CD14-positive monocyte (primary cell): Measurements from ENCODE around the gene LRP1B. TPM values are rescaled to one million over a fixed set of nuclear protein-coding genes. Genes with fewer than 3 reads are reported as not detected.

Experiments used
- DNase-seq, 3 donors: peaks; one replicate each; pipeline ENCODE4 v3.0.0-alpha.2; 2011 to 2022
- H2AFZ ChIP-seq: 2 replicates; pipeline ENCODE4 v1.6.0; 2012; ENCODE audit warnings: mild to moderate bottlenecking, low read depth, low read length, inconsistent platforms; ENCODE audit not compliant: insufficient read depth, poor library complexity, severe bottlenecking
- H3K27ac ChIP-seq, 2 donors: 1 replicate in 1 of 2; 2 replicates in 1 of 2; pipeline ENCODE4 v1.5.1; 2012 to 2013; ENCODE audit warnings: low read length in 2 of 2, control low read depth in 1 of 2, inconsistent platforms in 1 of 2, low read depth in 1 of 2, mild to moderate bottlenecking in 1 of 2
- H3K27me3 ChIP-seq, 2 donors: one replicate each; pipeline versions ENCODE4 v1.6.0 to v1.6.1; 2011 to 2013; ENCODE audit warnings: low read length in 2 of 2; ENCODE audit not compliant: control insufficient read depth in 2 of 2, insufficient read depth in 2 of 2
- H3K36me3 ChIP-seq, 2 donors: replicated peaks in 1 of 2; 1 replicate in 1 of 2; 2 replicates in 1 of 2; pipeline versions ENCODE4 v1.5.1 to v1.6.1; 2012 to 2013; ENCODE audit warnings: low read length in 2 of 2, control low read depth in 1 of 2, inconsistent platforms in 1 of 2, mild to moderate bottlenecking in 1 of 2; ENCODE audit not compliant: insufficient read depth in 2 of 2, control insufficient read depth in 1 of 2
- H3K4me1 ChIP-seq, 2 donors: 1 replicate in 1 of 2; 2 replicates in 1 of 2; pipeline versions ENCODE4 v1.5.1 to v1.6.1; 2012 to 2013; ENCODE audit warnings: low read length in 2 of 2, control low read depth in 1 of 2, inconsistent platforms in 1 of 2, mild to moderate bottlenecking in 1 of 2, moderate library complexity in 1 of 2; ENCODE audit not compliant: insufficient read depth in 2 of 2, control insufficient read depth in 1 of 2
- H3K4me2 ChIP-seq: replicated peaks from 2 replicates; pipeline ENCODE3; 2012; ENCODE audit warnings: low read length, moderate library complexity, mild to moderate bottlenecking; ENCODE audit not compliant: poor library complexity, severe bottlenecking; ENCODE audit errors: extremely low read depth
- H3K4me3 ChIP-seq, 3 experiments: fragments of 200-600 bp in 1 of 3; sonication (generic) in 1 of 3; replicated peaks in 1 of 3; 1 replicate in 2 of 3; 2 replicates in 1 of 3; pipeline ENCODE4 v1.5.1; 2011 to 2013; ENCODE audit warnings: low read length in 3 of 3, mild to moderate bottlenecking in 3 of 3, control low read depth in 2 of 3, low read depth in 2 of 3, inconsistent platforms in 1 of 3, moderate library complexity in 1 of 3
- H3K79me2 ChIP-seq: 2 replicates; pipeline ENCODE4 v1.6.0; 2012; ENCODE audit warnings: mild to moderate bottlenecking, control low read depth, inconsistent platforms, low read length, moderate library complexity; ENCODE audit not compliant: insufficient read depth
- H3K9ac ChIP-seq: 2 replicates; pipeline ENCODE4 v1.6.0; 2017; ENCODE audit warnings: low read length, mild to moderate bottlenecking; ENCODE audit not compliant: insufficient read depth, poor library complexity, severe bottlenecking
- H3K9me3 ChIP-seq, 2 donors: replicated peaks in 1 of 2; 1 replicate in 1 of 2; 2 replicates in 1 of 2; pipeline versions ENCODE4 v1.5.1 to v1.6.1; 2012 to 2013; ENCODE audit warnings: low read length in 2 of 2, control low read depth in 1 of 2; ENCODE audit not compliant: control insufficient read depth in 1 of 2, insufficient read depth in 1 of 2
- H4K20me1 ChIP-seq: 2 replicates; pipeline ENCODE4 v1.6.0; 2012; ENCODE audit warnings: mild to moderate bottlenecking, low read length, control low read depth, moderate library complexity; ENCODE audit not compliant: insufficient read depth
- H3K27ac Mint-ChIP-seq, 7 donors: one replicate each; pipeline ENCODE4 v1.8.0; 2020; ENCODE audit warnings: mild to moderate bottlenecking in 7 of 7, mixed read lengths in 7 of 7, moderate library complexity in 6 of 7, inconsistent platforms in 2 of 7
- H3K27me3 Mint-ChIP-seq, 3 donors: one replicate each; pipeline ENCODE4 v1.8.0; 2021 to 2022; ENCODE audit warnings: low read depth in 3 of 3, mild to moderate bottlenecking in 3 of 3, mixed read lengths in 3 of 3, moderate library complexity in 3 of 3, inconsistent platforms in 1 of 3
- H3K36me3 Mint-ChIP-seq, 2 donors: one replicate each; pipeline ENCODE4 v1.8.0; 2020; ENCODE audit warnings: mixed read lengths in 2 of 2, inconsistent platforms in 1 of 2, mild to moderate bottlenecking in 1 of 2
- H3K4me1 Mint-ChIP-seq: one replicate; pipeline ENCODE4 v1.8.0; 2020; ENCODE audit warnings: mild to moderate bottlenecking, mixed read lengths
- H3K4me3 Mint-ChIP-seq, 2 donors: one replicate each; pipeline ENCODE4 v1.8.0; 2020; ENCODE audit warnings: mild to moderate bottlenecking in 2 of 2, mixed read lengths in 2 of 2, moderate library complexity in 1 of 2
- H3K9me3 Mint-ChIP-seq, 7 donors: one replicate each; pipeline ENCODE4 v1.8.0; 2020 to 2022; ENCODE audit warnings: mixed read lengths in 7 of 7, mild to moderate bottlenecking in 6 of 7, moderate library complexity in 6 of 7, inconsistent platforms in 2 of 7
- CTCF ChIP-seq: fragments of 200-600 bp; IDR thresholded peaks from one replicate; pipeline ENCODE4 v1.8.0; 2022; ENCODE audit warnings: antibody characterized with exemption, mild to moderate bottlenecking
- WGBS: methylation state at CpG from one replicate; pipeline ENCODE4 v1.1.5; 2013; ENCODE audit warnings: missing lambda C conversion rate; ENCODE audit not compliant: insufficient coverage; 5-methylcytosine and 5-hydroxymethylcytosine counted together
- intact Hi-C, 2 donors: fragments of 100-400 bp; cut with micrococcal nuclease; formaldehyde crosslinking; loops; one replicate each; pipeline versions ENCODE4 v1.15.0 to v1.15.1; 2023
- polyA plus RNA-seq, 3 donors: library from polyadenylated mRNA; depleted of rRNA in 1 of 3; unstranded in 2 of 3; stranded (reverse) in 1 of 3; fragments of 300-500 nt in 2 of 3; fragments of >200 nt in 1 of 3; fragmentation: Illumina TruSeq in 2 of 3; gene quantifications; 1 replicate in 2 of 3; 2 replicates in 1 of 3; pipeline ENCODE4 v1.2.3, GENCODE V29; 2012 to 2021

LRP1B gene
- polyA plus RNA-seq, 3 donors, result not detected

- Mint-ChIP-seq H3K27me3 (no peaks in the 10 kb centered on the region), H3K9me3 (peaks cover 0 to 10% (median 3%) of the 10 kb centered on the region in 7 donors), H3K36me3 (no peaks in the 10 kb centered on the region), H3K4me3 (no peak overlapping the region), H3K4me1 (no peaks in the 10 kb centered on the region), H3K27ac (no peak overlapping the region)
- peaks cover 0 to 9% of the 10 kb centered on the region in 2 donors for H3K9me3 ChIP-seq
- WGBS, result 80% methylated on average over 1 of the region's 1 CpG
- no peak overlapping the region for H3K4me3 ChIP-seq
- no peak for TF ChIP-seq CTCF
- H3K9ac ChIP-seq, result no peak overlapping the region
- H3K79me2 ChIP-seq, result no peaks in the 10 kb centered on the region
- H4K20me1 ChIP-seq, result no peaks in the 10 kb centered on the region
- H2AFZ ChIP-seq, result no peak overlapping the region
- H3K4me2 ChIP-seq, result no peak overlapping the region
- no peaks in the 10 kb centered on the region for H3K27me3 ChIP-seq
- DNase-seq, result no peak
- H3K27ac ChIP-seq, result no peak overlapping the region
- no peaks in the 10 kb centered on the region for H3K4me1 ChIP-seq
- intact Hi-C loops, result no loop called here
- H3K36me3 ChIP-seq, result no peaks in the 10 kb centered on the region
These were observed 401.9 kb downstream of the LRP1B start for GRCh38 chr2:141728886-141729285.

- peaks cover 0 to 9% of the 10 kb centered on the region in 2 donors for H3K9me3 ChIP-seq
- WGBS, result 83% methylated on average over 1 of the region's 3 CpGs
- no peak overlapping the region for H3K27ac Mint-ChIP-seq
- no peaks in the 10 kb centered on the region for H3K36me3 ChIP-seq
- intact Hi-C loops, result no loop called here
- no peaks in the 10 kb centered on the region for H3K4me1 Mint-ChIP-seq
- H4K20me1 ChIP-seq, result no peaks in the 10 kb centered on the region
- no peak for TF ChIP-seq CTCF
- H3K9ac ChIP-seq, result no peak overlapping the region
- H3K27me3 ChIP-seq, result no peaks in the 10 kb centered on the region
- no peaks in the 10 kb centered on the region for H3K79me2 ChIP-seq
- H3K9me3 Mint-ChIP-seq, result peaks cover 0 to 10% (median 3%) of the 10 kb centered on the region in 7 donors
- H2AFZ ChIP-seq, result no peak overlapping the region
- H3K27ac ChIP-seq, result no peak overlapping the region
- H3K4me2 ChIP-seq, result no peak overlapping the region
- H3K4me3 Mint-ChIP-seq, result no peak overlapping the region
- DNase-seq, result no peak
- no peaks in the 10 kb centered on the region for H3K4me1 ChIP-seq
- no peaks in the 10 kb centered on the region for H3K27me3 Mint-ChIP-seq
- H3K4me3 ChIP-seq, result no peak overlapping the region
- no peaks in the 10 kb centered on the region for H3K36me3 Mint-ChIP-seq
These were observed 402.7 kb downstream of the LRP1B start for GRCh38 chr2:141728142-141728541.
